GM18526 (cell line): ENCODE measurements around the gene SMYD5.

ENCODE experiments used
- POLR2A ChIP-seq: IDR thresholded peaks from 3 replicates; pipeline ENCODE4 v1.6.1; 2011; ENCODE audit not compliant: insufficient read length; ENCODE audit errors: extremely low read depth

Gene SMYD5

GRCh38 chr2:73233154-73233931 is 19.3 kb downstream of the SMYD5 start, which contains the start of gene PRADC1:
Gene PRADC1, minus strand, starts transcription at chr2:73233239. Its CDS starts 79 bp downstream, at chr2:73233160.
- peak; percentile 29 for TF ChIP-seq POLR2A

- peak; percentile 95 for TF ChIP-seq POLR2A
Observed at GRCh38 chr2:73233932-73234832, 20.1 kb downstream of the SMYD5 start, which contains the start of gene CCT7. Gene CCT7, plus strand, starts transcription at chr2:73234308. Its CDS starts 71 bp downstream, at chr2:73234379.

- TF ChIP-seq POLR2A: no peak
Observed at GRCh38 chr2:73235315-73236028, 21.4 kb downstream of the SMYD5 start.

- TF ChIP-seq POLR2A: no peak
Observed at GRCh38 chr2:73237168-73237567, 23.1 kb downstream of the SMYD5 start.

GRCh38 chr2:73238149-73238548 is 24.1 kb downstream of the SMYD5 start:
- TF ChIP-seq POLR2A: no peak

- no peak for TF ChIP-seq POLR2A
Observed at GRCh38 chr2:73238976-73239375, 24.9 kb downstream of the SMYD5 start.

- TF ChIP-seq POLR2A: no peak
Observed at GRCh38 chr2:73239776-73240175, 25.7 kb downstream of the SMYD5 start.

GRCh38 chr2:73243884-73244570 is 30.0 kb downstream of the SMYD5 start:
- no peak for TF ChIP-seq POLR2A

- TF ChIP-seq POLR2A: no peak
Observed at GRCh38 chr2:73244580-73244979, 30.5 kb downstream of the SMYD5 start.

- TF ChIP-seq POLR2A: no peak
Observed at GRCh38 chr2:73246850-73247249, 32.8 kb downstream of the SMYD5 start.

GRCh38 chr2:73249636-73250035 is 35.6 kb downstream of the SMYD5 start:
- no peak for TF ChIP-seq POLR2A

GRCh38 chr2:73250872-73251846 is 37.1 kb downstream of the SMYD5 start:
- no peak for TF ChIP-seq POLR2A

GRCh38 chr2:73252238-73253027 is 38.4 kb downstream of the SMYD5 start:
- no peak for TF ChIP-seq POLR2A

GRCh38 chr2:73253400-73253799 is 39.4 kb downstream of the SMYD5 start:
- TF ChIP-seq POLR2A: no peak
